HCT116 (cell line): ENCODE measurements around the gene CENPL. TPM values are rescaled to one million over a fixed set of nuclear protein-coding genes. Genes with fewer than 3 reads are reported as not detected.

Experiments used
- ATAC-seq: fragments of 200-7000 bp; cut with Tn5 transposase; 2 replicates; pipeline ENCODE4 v1.9.1; 2020; ENCODE audit warnings: mild to moderate bottlenecking, moderate library complexity
- Bru-seq: library from RNA; stranded (reverse); fragments of 400-500 nt; gene quantifications from one replicate; lab custom pipeline; 2021; lab: Mats Ljungman, UMichigan
- BruChase-seq, 2 experiments: library from RNA; stranded (reverse); fragments of 400-500 nt; gene quantifications; one replicate each; lab custom pipeline; 2021; lab: Mats Ljungman, UMichigan
- BruUV-seq: library from RNA; stranded (reverse); fragments of 400-500 nt; replicated peaks from 2 replicates; lab custom pipeline; 2021; lab: Mats Ljungman, UMichigan
- CTCF ChIA-PET: fragments of 300-600 bp; sonication (Branson Sonifier 250); formaldehyde crosslinking; loops from one replicate; lab custom pipeline; 2021; ENCODE audit warnings: antibody characterized with exemption; lab: Charles Lee
- POLR2A ChIA-PET: fragments of 300-600, 350-600 bp; sonication (Branson Sonifier 250); formaldehyde crosslinking; loops from one replicate; lab custom pipeline; 2021; ENCODE audit warnings: antibody characterized with exemption; lab: Charles Lee
- RAD21 ChIA-PET, 2 experiments: fragments of 300-600 bp; sonication (Branson Sonifier 250); formaldehyde crosslinking; loops; one replicate each; lab custom pipeline; 2023; ENCODE audit warnings: low total read pairs in 2 of 2; ENCODE audit not compliant: uncharacterized antibody in 2 of 2, unreplicated experiment in 2 of 2, low non-redundant PET in 1 of 2; lab: Charles Lee
- DNase-seq: peaks from one replicate; pipeline ENCODE4 v3.0.0-alpha.2; 2010; ENCODE audit warnings: low read depth, low spot score
- H2AFZ ChIP-seq: fragments of 200-600 bp; shearing (Covaris generic), sonication (generic); 2 replicates; pipeline ENCODE4 v1.6.1; 2017; ENCODE audit warnings: low read depth, mixed run types, mixed read lengths, antibody characterized with exemption, low read length; ENCODE audit not compliant: poor library complexity, severe bottlenecking
- H3K27ac ChIP-seq: 2 replicates; pipeline ENCODE4 v1.5.1; 2012; ENCODE audit warnings: low read depth, low read length
- H3K27me3 ChIP-seq: fragments of 200-600 bp; sonication (generic); 2 replicates; pipeline ENCODE4 v1.6.1; 2016; ENCODE audit warnings: mixed run types, low read length, mixed read lengths; ENCODE audit not compliant: insufficient read depth
- H3K36me3 ChIP-seq, 2 experiments: fragments of 200-500 bp in 1 of 2; fragments of 200-600 bp in 1 of 2; sonication (Bioruptor generic) in 1 of 2; sonication (generic) in 1 of 2; 2 replicates each; pipeline versions ENCODE4 v1.5.1 to v1.6.1; 2014 to 2016; ENCODE audit warnings: low read length in 2 of 2, inconsistent platforms in 1 of 2, mixed read lengths in 1 of 2, mixed run types in 1 of 2; ENCODE audit not compliant: insufficient read depth in 2 of 2, control insufficient read depth in 1 of 2
- H3K4me1 ChIP-seq, 2 experiments: fragments of 200-600 bp in 1 of 2; sonication (generic) in 1 of 2; 2 replicates each; pipeline versions ENCODE4 v1.5.1 to v1.6.1; 2012 to 2017; ENCODE audit warnings: low read length in 2 of 2, inconsistent platforms in 1 of 2, mild to moderate bottlenecking in 1 of 2, mixed read lengths in 1 of 2, mixed run types in 1 of 2, moderate library complexity in 1 of 2; ENCODE audit not compliant: insufficient read depth in 2 of 2, control insufficient read depth in 1 of 2
- H3K4me2 ChIP-seq: fragments of 200-600 bp; sonication (generic); 2 replicates; pipeline ENCODE4 v1.6.1; 2017; ENCODE audit warnings: mixed run types, low read length, mixed read lengths
- H3K4me3 ChIP-seq, 2 experiments: fragments of 200-600 bp in 1 of 2; sonication (generic) in 1 of 2; replicated peaks in 1 of 2; 2 replicates each; pipeline ENCODE4 v1.5.1; 2011 to 2016; ENCODE audit warnings: low read length in 2 of 2, control low read depth in 1 of 2, low read depth in 1 of 2, mild to moderate bottlenecking in 1 of 2, mixed read lengths in 1 of 2, mixed run types in 1 of 2
- H3K79me2 ChIP-seq: fragments of 200-600 bp; sonication (generic); 2 replicates; pipeline ENCODE4 v1.6.1; 2017; ENCODE audit warnings: mild to moderate bottlenecking, mixed run types, low read length, moderate library complexity, mixed read lengths; ENCODE audit not compliant: insufficient read depth
- H3K9ac ChIP-seq: fragments of 200-600 bp; sonication (generic); 2 replicates; pipeline ENCODE4 v1.6.1; 2016; ENCODE audit warnings: low read length, mixed read lengths
- H3K9me2 ChIP-seq: fragments of 200-600 bp; sonication (generic), shearing (Covaris generic); 2 replicates; pipeline ENCODE4 v1.6.1; 2017; ENCODE audit warnings: mixed run types, mild to moderate bottlenecking, moderate library complexity; ENCODE audit not compliant: insufficient read depth
- H3K9me3 ChIP-seq, 2 experiments: fragments of 200-500 bp in 1 of 2; fragments of 200-600 bp in 1 of 2; sonication (Bioruptor generic) in 1 of 2; sonication (generic) in 1 of 2; 2 replicates each; pipeline ENCODE4 v1.6.1; 2014 to 2017; ENCODE audit warnings: low read length in 2 of 2, mixed read lengths in 2 of 2, inconsistent platforms in 1 of 2, low read depth in 1 of 2, mild to moderate bottlenecking in 1 of 2, mixed run types in 1 of 2, moderate library complexity in 1 of 2; ENCODE audit not compliant: control insufficient read depth in 1 of 2, insufficient read depth in 1 of 2
- H4K20me1 ChIP-seq: fragments of 200-600 bp; sonication (generic), shearing (Covaris generic); 2 replicates; pipeline ENCODE4 v1.6.1; 2017; ENCODE audit warnings: mixed run types, mild to moderate bottlenecking, moderate library complexity; ENCODE audit not compliant: insufficient read depth
- CEBPB ChIP-seq: IDR thresholded peaks from 2 replicates; pipeline ENCODE4 v1.6.1; 2012; ENCODE audit warnings: low read depth
- ELF1 ChIP-seq: IDR thresholded peaks from 2 replicates; pipeline ENCODE4 v1.6.1; 2012; ENCODE audit warnings: low read depth, borderline replicate concordance
- EZH2 ChIP-seq: fragments of 200-600 bp; sonication (generic); IDR thresholded peaks from 2 replicates; pipeline ENCODE4 v1.6.1; 2017; ENCODE audit warnings: antibody characterized with exemption, mixed run types
- EZH2phosphoT487 ChIP-seq: fragments of 200-600 bp; IDR thresholded peaks from 2 replicates; pipeline ENCODE4 v1.6.1; 2018; ENCODE audit warnings: antibody characterized with exemption, borderline replicate concordance
- FOSL1 ChIP-seq: IDR thresholded peaks from 2 replicates; pipeline ENCODE4 v1.6.1; 2012; ENCODE audit warnings: low read depth
- MAX ChIP-seq: IDR thresholded peaks from 2 replicates; pipeline ENCODE4 v1.6.1; 2012
- POLR2A ChIP-seq: IDR thresholded peaks from 2 replicates; pipeline ENCODE4 v1.7.0; 2011; ENCODE audit warnings: borderline replicate concordance; ENCODE audit not compliant: insufficient read depth, insufficient read length; ENCODE audit errors: extremely low read depth
- RAD21 ChIP-seq: IDR thresholded peaks from 2 replicates; pipeline ENCODE4 v1.6.1; 2012; ENCODE audit warnings: low read depth, mild to moderate bottlenecking
- REST ChIP-seq: IDR thresholded peaks from 2 replicates; pipeline ENCODE4 v1.6.1; 2012; ENCODE audit warnings: low read depth
- SIN3A ChIP-seq: IDR thresholded peaks from 2 replicates; pipeline ENCODE4 v1.6.1; 2012; ENCODE audit warnings: low read depth
- SRF ChIP-seq: IDR thresholded peaks from 2 replicates; pipeline ENCODE4 v1.6.1; 2012; ENCODE audit warnings: low read depth
- TCF7L2 ChIP-seq: IDR thresholded peaks from 2 replicates; pipeline ENCODE4 v1.7.0; 2011; ENCODE audit warnings: borderline replicate concordance, inconsistent platforms; ENCODE audit not compliant: insufficient read depth, insufficient read length; ENCODE audit errors: extremely low read depth
- YY1 ChIP-seq: IDR thresholded peaks from 2 replicates; pipeline ENCODE4 v1.6.1; 2011; ENCODE audit warnings: low read length, low read depth, moderate library complexity, mild to moderate bottlenecking; ENCODE audit not compliant: insufficient replicate concordance; ENCODE audit errors: extremely low read depth
- ZFX ChIP-seq: fragments of 450-650 bp; IDR thresholded peaks from 2 replicates; pipeline ENCODE4 v1.6.1; 2017
- ZNF274 ChIP-seq: fragments of 200-500 bp; sonication (Bioruptor generic); IDR thresholded peaks from 2 replicates; pipeline ENCODE4 v1.6.1; 2014; ENCODE audit warnings: mild to moderate bottlenecking, low read depth, low read length, inconsistent platforms
- intact Hi-C: fragments of 100-400 bp; cut with micrococcal nuclease; formaldehyde crosslinking; loops from 2 replicates; pipeline ENCODE4 v1.10.0; 2022
- long read RNA-seq: library from polyadenylated mRNA; unstranded; transcript quantifications from one replicate; pipeline ENCODE4 v2.0.0, GENCODE V29; 2021; ENCODE audit not compliant: unreplicated experiment
- polyA plus RNA-seq: library from polyadenylated mRNA; unstranded; fragments of >200 nt; gene quantifications from 2 replicates; pipeline ENCODE4 v1.2.1, GENCODE V29; 2012; ENCODE audit warnings: missing spikeins
- total RNA-seq: library from RNA; stranded (reverse); gene quantifications from one replicate; pipeline ENCODE4 v1.2.1, GENCODE V29; 2021; ENCODE audit not compliant: unreplicated experiment
- TF ChIP-seq, protein P1 (sequence below), 3 experiments: fragments of 200-600 bp in 1 of 3; sonication (generic) in 1 of 3; IDR thresholded peaks in 2 of 3; conservative IDR thresholded peaks in 1 of 3; 2 replicates each; pipeline ENCODE4 v1.5.1; 2012 to 2017; ENCODE audit warnings: low read depth in 2 of 3, low read length in 2 of 3, antibody characterized with exemption in 1 of 3, borderline replicate concordance in 1 of 3, control low read depth in 1 of 3, mild to moderate bottlenecking in 1 of 3, mixed read lengths in 1 of 3, mixed run types in 1 of 3, moderate library complexity in 1 of 3; ENCODE audit not compliant: insufficient read depth in 1 of 3
- TF ChIP-seq, protein P2 (sequence below): IDR thresholded peaks from 2 replicates; pipeline ENCODE4 v1.6.1; 2012

CENPL gene, protein sequence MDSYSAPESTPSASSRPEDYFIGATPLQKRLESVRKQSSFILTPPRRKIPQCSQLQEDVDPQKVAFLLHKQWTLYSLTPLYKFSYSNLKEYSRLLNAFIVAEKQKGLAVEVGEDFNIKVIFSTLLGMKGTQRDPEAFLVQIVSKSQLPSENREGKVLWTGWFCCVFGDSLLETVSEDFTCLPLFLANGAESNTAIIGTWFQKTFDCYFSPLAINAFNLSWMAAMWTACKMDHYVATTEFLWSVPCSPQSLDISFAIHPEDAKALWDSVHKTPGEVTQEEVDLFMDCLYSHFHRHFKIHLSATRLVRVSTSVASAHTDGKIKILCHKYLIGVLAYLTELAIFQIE
- 20.3 TPM for total RNA-seq
- polyA plus RNA-seq = 5.6 and 9.4 TPM in 2 replicates
- percentile 82 among the genes with signal in this experiment for Bru-seq, nascent RNA
- BruChase-seq, experiment 1, labeled RNA remaining after a 6-hour chase = percentile 66 among the genes with signal in this experiment
- percentile 77 among the genes with signal in this experiment for BruChase-seq, experiment 2, labeled RNA remaining after a 2-hour chase
- long read RNA-seq, transcript CENPL-203 (6 exons, 1,771 nt) = major isoform, 6 of 37 reads
- long read RNA-seq, partial matches to known transcripts = 4 of 37 reads
- long read RNA-seq, other reads (novel, unspliced or antisense) = 25 of 37 reads

DNA sequence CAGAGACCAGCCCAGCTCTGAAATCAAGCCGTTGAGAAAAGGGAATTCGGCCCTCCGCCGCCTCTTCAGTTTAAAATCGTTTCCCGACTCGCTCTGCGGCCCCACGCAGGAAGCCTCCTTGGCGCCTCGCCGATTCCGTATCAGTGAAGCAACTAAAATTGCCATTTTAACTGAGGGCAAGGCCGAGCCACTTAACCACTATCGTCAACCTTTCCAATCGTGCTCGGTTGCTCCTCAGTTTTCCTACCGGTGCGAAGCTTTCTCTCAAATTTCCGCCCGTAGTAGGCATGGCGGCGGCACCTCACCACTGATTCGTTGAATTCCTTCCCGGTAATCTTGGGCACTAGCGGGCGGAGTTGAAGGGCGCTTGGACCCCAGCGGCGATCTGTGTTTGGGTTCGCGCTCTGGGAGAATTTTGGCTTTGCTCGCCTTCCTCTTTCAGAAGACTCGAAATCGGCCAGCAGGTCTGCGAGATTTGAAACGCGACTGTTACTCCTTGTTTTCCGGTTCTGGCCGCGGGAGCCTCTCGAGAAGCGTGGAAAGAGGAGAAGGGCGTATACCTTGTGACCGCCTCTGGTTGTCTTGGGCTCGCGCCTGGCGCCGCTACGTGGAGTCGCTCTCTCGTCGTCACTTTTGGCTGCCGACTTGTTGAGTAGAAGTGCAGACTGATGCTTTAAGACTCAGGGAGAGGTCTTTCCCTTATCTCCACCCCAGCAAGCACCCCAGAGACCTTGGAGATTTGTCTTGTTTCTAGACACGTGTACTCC lies at the start of gene CENPL, which contains the start of gene DARS2:
TSS of gene CENPL (minus strand) at position 569 of the 767 bp plus-strand sequence. CDS start 13,584 bp downstream, outside the sequence.
TSS of gene DARS2 (plus strand) at position 359 of the 767 bp plus-strand sequence. CDS start 557 bp downstream, outside the sequence.
- DNase-seq (peak; percentile 96), ATAC-seq (peak; percentile 89)
- H3K4me2 ChIP-seq = peak within 1 kb of the TSS; percentile 94
- H3K27me3 ChIP-seq = no peaks in the 10 kb centered on the region
- peak within 1 kb of the TSS; percentile 96 to 97 for H3K4me3 ChIP-seq
- intact Hi-C loops = loop anchor here (1.0 to 10.0 kb wide), 5 partner anchors 52 to 1080 kb away; partner anchors contain the start of genes KLHL20 and PRDX6
- CTCF ChIA-PET = interaction anchor here (0.7 to 1.9 kb wide), 6 partner anchors 18 to 405 kb away, joined by 3 to 9 read pairs (median 3); no protein-coding TSS in a partner anchor
- peak within 1 kb of the TSS; percentile 82 for H3K27ac ChIP-seq
- RAD21 ChIA-PET = interaction anchor here in 1 of 2 experiments (1.2 kb wide), 1 partner anchor 395 kb away, joined by 4 read pairs; no protein-coding TSS in a partner anchor
- peaks cover 46% of the 10 kb centered on the region for H3K79me2 ChIP-seq
- peaks cover 0 to 3% of the 10 kb centered on the region in 2 experiments; a peak in 2 of 4 replicates for H3K36me3 ChIP-seq
- H3K9me2 ChIP-seq = no peaks in the 10 kb centered on the region
- POLR2A ChIA-PET = interaction anchor here (0.8 to 1.5 kb wide), 5 partner anchors 9 to 395 kb away, joined by 3 to 4 read pairs (median 4); partner anchors contain the start of gene KLHL20
- no peaks in the 10 kb centered on the region for H4K20me1 ChIP-seq
- BruUV-seq = TSS peak; percentile 92
- peaks cover 2 to 7% of the 10 kb centered on the region in 2 experiments; a peak in 2 of 4 replicates for H3K4me1 ChIP-seq
- H2AFZ ChIP-seq = peak within 1 kb of the TSS; percentile 33
- H3K9me3 ChIP-seq = no peaks in the 10 kb centered on the region
- peak within 1 kb of the TSS; percentile 93 for H3K9ac ChIP-seq
- TF ChIP-seq SIN3A (peak; percentile 91), CEBPB (no peak), EZH2phosphoT487 (no peak), POLR2A (peak; percentile 26), SRF (peak; percentile 79), MAX (peak; percentile 92), REST (no peak), ZFX (no peak; the same call in 1 of the 2 replicates), RAD21 (no peak), ZNF274 (no peak), FOSL1 (no peak), TCF7L2 (peak; percentile 15), ELF1 (peak; percentile 95), EZH2 (no peak), YY1 (peak; percentile 99)
- TF ChIP-seq, protein P1, sequence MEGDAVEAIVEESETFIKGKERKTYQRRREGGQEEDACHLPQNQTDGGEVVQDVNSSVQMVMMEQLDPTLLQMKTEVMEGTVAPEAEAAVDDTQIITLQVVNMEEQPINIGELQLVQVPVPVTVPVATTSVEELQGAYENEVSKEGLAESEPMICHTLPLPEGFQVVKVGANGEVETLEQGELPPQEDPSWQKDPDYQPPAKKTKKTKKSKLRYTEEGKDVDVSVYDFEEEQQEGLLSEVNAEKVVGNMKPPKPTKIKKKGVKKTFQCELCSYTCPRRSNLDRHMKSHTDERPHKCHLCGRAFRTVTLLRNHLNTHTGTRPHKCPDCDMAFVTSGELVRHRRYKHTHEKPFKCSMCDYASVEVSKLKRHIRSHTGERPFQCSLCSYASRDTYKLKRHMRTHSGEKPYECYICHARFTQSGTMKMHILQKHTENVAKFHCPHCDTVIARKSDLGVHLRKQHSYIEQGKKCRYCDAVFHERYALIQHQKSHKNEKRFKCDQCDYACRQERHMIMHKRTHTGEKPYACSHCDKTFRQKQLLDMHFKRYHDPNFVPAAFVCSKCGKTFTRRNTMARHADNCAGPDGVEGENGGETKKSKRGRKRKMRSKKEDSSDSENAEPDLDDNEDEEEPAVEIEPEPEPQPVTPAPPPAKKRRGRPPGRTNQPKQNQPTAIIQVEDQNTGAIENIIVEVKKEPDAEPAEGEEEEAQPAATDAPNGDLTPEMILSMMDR (IDR thresholded peaks at IDR 0.05 in 2 of 3, conservative IDR thresholded peaks at IDR 0.05 in 1 of 3; ENCODE audit: borderline replicate concordance in 1 of 3, insufficient read depth in 1 of 3, low read depth in 2 of 3, low read length in 2 of 3) = no peak
- TF ChIP-seq, protein P2, sequence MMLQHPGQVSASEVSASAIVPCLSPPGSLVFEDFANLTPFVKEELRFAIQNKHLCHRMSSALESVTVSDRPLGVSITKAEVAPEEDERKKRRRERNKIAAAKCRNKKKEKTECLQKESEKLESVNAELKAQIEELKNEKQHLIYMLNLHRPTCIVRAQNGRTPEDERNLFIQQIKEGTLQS = no peak
